Measurements from ENCODE around the gene ETV2.

The ETV2 gene

DNA sequence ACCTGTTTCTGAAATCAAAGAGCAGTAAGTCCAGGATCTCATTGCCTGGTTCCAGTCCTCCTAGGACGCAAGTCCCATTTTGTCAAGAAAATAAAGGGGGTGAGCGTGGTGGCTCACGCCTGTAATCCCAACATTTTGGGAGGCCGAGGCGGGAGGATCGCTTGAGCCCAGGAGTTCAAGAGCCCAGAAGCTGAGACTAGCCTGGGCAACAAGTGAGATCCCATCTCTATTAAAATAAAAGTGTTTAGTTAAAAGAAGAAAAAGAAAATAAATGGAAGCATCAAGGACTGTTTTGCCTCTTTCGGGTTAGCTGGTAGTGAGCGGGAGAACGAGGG is 29.4 kb upstream of the ETV2 start:
- H3K4me1 ChIP-seq (ENCODE audit: control insufficient read depth, insufficient read depth, low read length) = peaks cover 10% of the 10 kb centered on the region
- H3K36me3 ChIP-seq (ENCODE audit: control insufficient read depth, insufficient read depth, low read length, severe bottlenecking) = no peaks in the 10 kb centered on the region
- DNase-seq (ENCODE audit: low read depth) = no peak
- H3K27me3 ChIP-seq (replicated peaks; ENCODE audit: control insufficient read depth, insufficient read depth, low read length) = no peaks in the 10 kb centered on the region
- peaks cover 12% of the 10 kb centered on the region for H3K9me3 ChIP-seq (ENCODE audit: control insufficient read depth, low read length)
- H3K4me3 ChIP-seq (ENCODE audit: low read length) = peak overlapping the region; percentile 95
- H3K9ac ChIP-seq (ENCODE audit: low read length) = peak overlapping the region; percentile 89

GRCh38 chr19:35612559-35613321 is 28.8 kb upstream of the ETV2 start, which contains the start of gene HAUS5:
HAUS5 (plus strand) TSS chr19:35612735; CDS start chr19:35612795, 60 bp downstream.
- no peaks in the 10 kb centered on the region for H3K36me3 ChIP-seq (ENCODE audit: control insufficient read depth, insufficient read depth, low read length, severe bottlenecking)
- peak within 1 kb of the TSS; percentile 95 for H3K4me3 ChIP-seq (ENCODE audit: low read length)
- DNase-seq (ENCODE audit: low read depth) = peak; percentile 95
- peak within 1 kb of the TSS; percentile 89 for H3K9ac ChIP-seq (ENCODE audit: low read length)
- peaks cover 9% of the 10 kb centered on the region for H3K9me3 ChIP-seq (ENCODE audit: control insufficient read depth, low read length)
- no peaks in the 10 kb centered on the region for H3K27me3 ChIP-seq (replicated peaks; ENCODE audit: control insufficient read depth, insufficient read depth, low read length)
- peaks cover 10% of the 10 kb centered on the region for H3K4me1 ChIP-seq (ENCODE audit: control insufficient read depth, insufficient read depth, low read length)

DNA sequence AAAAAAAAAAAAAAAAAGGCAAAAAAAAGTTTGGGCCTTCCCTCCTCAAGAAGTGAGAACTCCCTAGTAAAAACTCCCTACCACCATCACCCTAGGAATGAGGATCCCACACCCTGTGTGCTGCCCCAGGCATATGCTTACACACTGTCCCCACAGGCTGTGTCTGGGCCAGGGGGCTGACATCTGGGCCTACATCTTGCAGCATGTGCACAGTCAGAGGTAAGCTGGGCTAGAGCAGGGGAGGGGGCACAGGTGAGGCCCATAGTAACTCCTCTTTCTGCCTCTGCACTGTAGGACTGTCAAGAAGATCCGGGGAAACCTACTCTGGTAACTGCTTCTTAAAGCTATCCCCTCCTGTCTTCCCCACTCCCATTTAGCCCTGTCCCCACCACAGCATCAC is 28.0 kb upstream of the ETV2 start:
- Histone ChIP-seq H3K4me3 (ENCODE audit: low read length) (no peak overlapping the region), H3K4me1 (ENCODE audit: control insufficient read depth, insufficient read depth, low read length) (peaks cover 10% of the 10 kb centered on the region), H3K27me3 (replicated peaks; ENCODE audit: control insufficient read depth, insufficient read depth, low read length) (no peaks in the 10 kb centered on the region), H3K9me3 (ENCODE audit: control insufficient read depth, low read length) (peaks cover 3% of the 10 kb centered on the region), H3K36me3 (ENCODE audit: control insufficient read depth, insufficient read depth, low read length, severe bottlenecking) (no peaks in the 10 kb centered on the region), H3K9ac (ENCODE audit: low read length) (no peak overlapping the region)
- no peak for DNase-seq (ENCODE audit: low read depth)

DNA sequence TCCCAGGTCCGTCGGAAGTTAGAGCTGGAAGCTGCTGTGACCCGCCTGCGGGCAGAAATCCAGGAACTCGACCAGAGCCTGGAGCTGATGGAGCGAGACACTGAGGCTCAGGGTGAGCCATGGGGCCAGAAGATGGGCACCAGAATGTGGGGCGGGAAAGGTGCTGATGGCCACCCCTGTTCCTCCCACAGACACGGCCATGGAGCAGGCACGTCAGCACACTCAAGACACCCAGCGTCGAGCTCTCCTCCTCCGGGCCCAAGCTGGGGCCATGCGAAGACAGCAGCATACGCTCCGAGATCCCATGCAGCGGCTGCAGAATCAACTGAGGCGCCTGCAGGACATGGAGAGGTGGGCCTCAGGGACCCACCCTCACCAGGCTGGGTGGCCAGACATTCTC is 26.5 kb upstream of the ETV2 start:
- Histone ChIP-seq H3K4me3 (ENCODE audit: low read length) (no peak overlapping the region), H3K27me3 (replicated peaks; ENCODE audit: control insufficient read depth, insufficient read depth, low read length) (no peaks in the 10 kb centered on the region), H3K4me1 (ENCODE audit: control insufficient read depth, insufficient read depth, low read length) (peaks cover 10% of the 10 kb centered on the region), H3K36me3 (ENCODE audit: control insufficient read depth, insufficient read depth, low read length, severe bottlenecking) (no peaks in the 10 kb centered on the region), H3K9ac (ENCODE audit: low read length) (no peak overlapping the region), H3K9me3 (ENCODE audit: control insufficient read depth, low read length) (no peaks in the 10 kb centered on the region)
- DNase-seq (ENCODE audit: low read depth) = no peak

GRCh38 chr19:35618857-35619256 is 22.7 kb upstream of the ETV2 start:
- Histone ChIP-seq H3K4me3 (ENCODE audit: low read length) (no peak overlapping the region), H3K9me3 (ENCODE audit: control insufficient read depth, low read length) (no peaks in the 10 kb centered on the region), H3K4me1 (ENCODE audit: control insufficient read depth, insufficient read depth, low read length) (no peaks in the 10 kb centered on the region), H3K9ac (ENCODE audit: low read length) (no peak overlapping the region), H3K36me3 (ENCODE audit: control insufficient read depth, insufficient read depth, low read length, severe bottlenecking) (peaks cover 7% of the 10 kb centered on the region), H3K27me3 (replicated peaks; ENCODE audit: control insufficient read depth, insufficient read depth, low read length) (no peaks in the 10 kb centered on the region)
- DNase-seq (ENCODE audit: low read depth) = no peak

DNA sequence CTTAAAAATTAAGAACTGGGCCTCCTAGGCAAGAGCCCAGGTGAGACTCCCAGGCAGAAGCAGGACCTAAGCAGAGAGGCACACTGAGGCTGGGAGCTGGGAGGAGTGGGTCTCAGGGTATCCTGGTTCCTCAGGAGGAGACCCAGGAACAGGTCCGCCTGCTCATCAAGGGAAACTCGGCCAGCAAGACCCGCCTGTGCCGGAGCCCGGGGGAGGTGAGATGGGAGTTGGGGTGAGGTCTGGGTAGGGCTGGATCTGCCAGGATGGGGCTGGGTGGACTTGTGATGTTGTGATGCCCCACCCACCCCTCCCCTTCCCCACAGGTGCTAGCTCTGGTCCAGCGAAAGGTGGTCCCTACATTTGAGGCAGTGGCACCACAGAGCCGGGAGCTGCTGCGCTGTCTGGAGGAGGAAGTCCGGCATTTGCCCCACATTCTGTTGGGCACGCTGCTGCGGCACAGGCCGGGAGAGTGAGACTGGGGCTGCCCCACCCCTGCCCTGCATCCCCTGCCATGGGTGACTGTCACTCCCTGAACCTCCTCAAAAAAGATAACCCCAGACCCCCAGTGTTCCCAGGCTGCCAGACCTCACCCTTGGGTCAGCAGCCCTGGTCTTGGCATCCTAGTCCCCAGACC is 22.1 kb upstream of the ETV2 start:
- Histone ChIP-seq H3K4me1 (ENCODE audit: control insufficient read depth, insufficient read depth, low read length) (no peaks in the 10 kb centered on the region), H3K9ac (ENCODE audit: low read length) (no peak overlapping the region), H3K4me3 (ENCODE audit: low read length) (no peak overlapping the region), H3K9me3 (ENCODE audit: control insufficient read depth, low read length) (no peaks in the 10 kb centered on the region), H3K36me3 (ENCODE audit: control insufficient read depth, insufficient read depth, low read length, severe bottlenecking) (peaks cover 7% of the 10 kb centered on the region), H3K27me3 (replicated peaks; ENCODE audit: control insufficient read depth, insufficient read depth, low read length) (no peaks in the 10 kb centered on the region)
- DNase-seq (ENCODE audit: low read depth) = no peak

DNA sequence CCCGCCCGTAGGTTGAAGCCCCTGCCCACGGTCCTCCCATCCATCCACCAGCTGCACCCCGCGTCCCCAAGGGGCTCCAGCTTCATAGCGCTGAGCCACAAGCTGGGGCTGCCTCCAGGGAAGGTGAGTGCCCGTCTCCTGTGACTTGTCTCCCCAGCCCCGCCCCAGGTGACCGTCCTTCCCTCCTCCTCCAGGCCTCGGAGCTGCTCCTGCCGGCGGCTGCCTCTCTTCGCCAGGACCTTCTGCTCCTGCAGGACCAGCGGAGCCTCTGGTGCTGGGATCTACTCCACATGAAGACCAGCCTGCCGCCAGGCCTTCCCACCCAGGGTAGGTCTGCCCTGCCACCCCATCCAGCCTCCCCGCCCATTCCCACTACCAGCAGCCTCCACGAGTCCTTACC is 21.5 kb upstream of the ETV2 start:
- no peaks in the 10 kb centered on the region for H3K4me1 ChIP-seq (ENCODE audit: control insufficient read depth, insufficient read depth, low read length)
- no peaks in the 10 kb centered on the region for H3K9me3 ChIP-seq (ENCODE audit: control insufficient read depth, low read length)
- H3K27me3 ChIP-seq (replicated peaks; ENCODE audit: control insufficient read depth, insufficient read depth, low read length) = no peaks in the 10 kb centered on the region
- no peak for DNase-seq (ENCODE audit: low read depth)
- H3K36me3 ChIP-seq (ENCODE audit: control insufficient read depth, insufficient read depth, low read length, severe bottlenecking) = peaks cover 7% of the 10 kb centered on the region
- H3K4me3 ChIP-seq (ENCODE audit: low read length) = no peak overlapping the region
- no peak overlapping the region for H3K9ac ChIP-seq (ENCODE audit: low read length)

- H3K9me3 ChIP-seq (ENCODE audit: control insufficient read depth, low read length) = no peaks in the 10 kb centered on the region
- H3K9ac ChIP-seq (ENCODE audit: low read length) = no peak overlapping the region
- DNase-seq (ENCODE audit: low read depth) = no peak
- peaks cover 7% of the 10 kb centered on the region for H3K36me3 ChIP-seq (ENCODE audit: control insufficient read depth, insufficient read depth, low read length, severe bottlenecking)
- no peak overlapping the region for H3K4me3 ChIP-seq (ENCODE audit: low read length)
- no peaks in the 10 kb centered on the region for H3K4me1 ChIP-seq (ENCODE audit: control insufficient read depth, insufficient read depth, low read length)
- no peaks in the 10 kb centered on the region for H3K27me3 ChIP-seq (replicated peaks; ENCODE audit: control insufficient read depth, insufficient read depth, low read length)
These were observed 19.8 kb upstream of the ETV2 start for GRCh38 chr19:35621708-35622107.

GRCh38 chr19:35622750-35623149 is 18.8 kb upstream of the ETV2 start:
- H3K36me3 ChIP-seq (ENCODE audit: control insufficient read depth, insufficient read depth, low read length, severe bottlenecking) = peaks cover 7% of the 10 kb centered on the region
- no peaks in the 10 kb centered on the region for H3K9me3 ChIP-seq (ENCODE audit: control insufficient read depth, low read length)
- DNase-seq (ENCODE audit: low read depth) = no peak
- H3K9ac ChIP-seq (ENCODE audit: low read length) = no peak overlapping the region
- H3K4me3 ChIP-seq (ENCODE audit: low read length) = no peak overlapping the region
- no peaks in the 10 kb centered on the region for H3K27me3 ChIP-seq (replicated peaks; ENCODE audit: control insufficient read depth, insufficient read depth, low read length)
- no peaks in the 10 kb centered on the region for H3K4me1 ChIP-seq (ENCODE audit: control insufficient read depth, insufficient read depth, low read length)

DNA sequence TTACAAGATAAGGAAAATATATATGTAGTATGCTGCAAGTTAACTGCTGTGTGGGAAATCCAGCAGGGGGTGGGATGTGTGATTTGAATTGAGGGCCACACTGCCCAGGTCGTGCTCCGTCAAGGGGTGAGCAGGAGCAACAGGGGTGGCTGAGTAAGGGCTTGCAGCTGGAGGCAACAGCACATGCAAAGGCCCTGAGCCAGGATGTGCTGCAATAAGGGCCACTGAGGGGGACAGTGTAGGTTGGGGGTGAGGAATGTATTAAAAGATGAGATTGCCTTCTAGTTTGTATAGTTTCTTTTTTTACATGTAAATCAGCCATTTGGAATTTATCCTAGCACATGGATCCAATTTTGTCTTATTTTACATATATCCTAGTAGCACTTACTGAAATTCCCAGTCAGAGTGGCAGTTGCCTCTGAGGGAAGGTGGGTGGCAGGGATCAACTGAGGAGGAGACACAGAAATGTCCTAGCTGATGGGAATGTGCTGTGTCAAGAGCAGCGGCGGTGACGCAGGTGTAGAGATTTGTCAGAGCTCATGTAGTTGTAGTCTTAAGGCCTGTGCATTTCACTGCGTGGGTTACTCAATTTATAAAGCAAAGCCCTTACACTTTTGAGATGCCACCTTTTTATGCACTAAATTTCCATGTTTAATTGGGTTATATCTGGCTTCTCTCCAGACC is 18.1 kb upstream of the ETV2 start:
- DNase-seq (ENCODE audit: low read depth) = no peak
- Histone ChIP-seq H3K36me3 (ENCODE audit: control insufficient read depth, insufficient read depth, low read length, severe bottlenecking) (peaks cover 7% of the 10 kb centered on the region), H3K9ac (ENCODE audit: low read length) (no peak overlapping the region), H3K4me1 (ENCODE audit: control insufficient read depth, insufficient read depth, low read length) (peaks cover 5% of the 10 kb centered on the region), H3K27me3 (replicated peaks; ENCODE audit: control insufficient read depth, insufficient read depth, low read length) (no peaks in the 10 kb centered on the region), H3K4me3 (ENCODE audit: low read length) (no peak overlapping the region), H3K9me3 (ENCODE audit: control insufficient read depth, low read length) (no peaks in the 10 kb centered on the region)

GRCh38 chr19:35628264-35628564 is 13.3 kb upstream of the ETV2 start:
- no peaks in the 10 kb centered on the region for H3K9me3 ChIP-seq (ENCODE audit: control insufficient read depth, low read length)
- no peak for DNase-seq (ENCODE audit: low read depth)
- no peaks in the 10 kb centered on the region for H3K27me3 ChIP-seq (replicated peaks; ENCODE audit: control insufficient read depth, insufficient read depth, low read length)
- H3K4me1 ChIP-seq (ENCODE audit: control insufficient read depth, insufficient read depth, low read length) = peaks cover 11% of the 10 kb centered on the region
- peak overlapping the region; percentile 91 for H3K9ac ChIP-seq (ENCODE audit: low read length)
- peaks cover 27% of the 10 kb centered on the region for H3K36me3 ChIP-seq (ENCODE audit: control insufficient read depth, insufficient read depth, low read length, severe bottlenecking)
- H3K4me3 ChIP-seq (ENCODE audit: low read length) = peak overlapping the region; percentile 96

All from adipocyte (in vitro differentiated cells).